Testis (tissue), 2 donors: Measurements from ENCODE around the gene ATP5F1E.

ENCODE experiments used
- POLR2A ChIP-seq: fragments of 450-650 bp; IDR thresholded peaks from one replicate; pipeline ENCODE4 v1.6.1; 2017; ENCODE audit warnings: antibody characterized with exemption, mild to moderate bottlenecking, moderate library complexity
- TF ChIP-seq, protein P1 (sequence below), 3 experiments: fragments of 450-650 bp in 2 of 3; fragments of 200-600 bp in 1 of 3; sonication (generic) in 1 of 3; IDR thresholded peaks; one replicate each; pipeline ENCODE4 v1.5.1; 2016 to 2019; ENCODE audit warnings: antibody characterized with exemption in 3 of 3, mild to moderate bottlenecking in 2 of 3, moderate library complexity in 1 of 3

- TF ChIP-seq, protein P1, sequence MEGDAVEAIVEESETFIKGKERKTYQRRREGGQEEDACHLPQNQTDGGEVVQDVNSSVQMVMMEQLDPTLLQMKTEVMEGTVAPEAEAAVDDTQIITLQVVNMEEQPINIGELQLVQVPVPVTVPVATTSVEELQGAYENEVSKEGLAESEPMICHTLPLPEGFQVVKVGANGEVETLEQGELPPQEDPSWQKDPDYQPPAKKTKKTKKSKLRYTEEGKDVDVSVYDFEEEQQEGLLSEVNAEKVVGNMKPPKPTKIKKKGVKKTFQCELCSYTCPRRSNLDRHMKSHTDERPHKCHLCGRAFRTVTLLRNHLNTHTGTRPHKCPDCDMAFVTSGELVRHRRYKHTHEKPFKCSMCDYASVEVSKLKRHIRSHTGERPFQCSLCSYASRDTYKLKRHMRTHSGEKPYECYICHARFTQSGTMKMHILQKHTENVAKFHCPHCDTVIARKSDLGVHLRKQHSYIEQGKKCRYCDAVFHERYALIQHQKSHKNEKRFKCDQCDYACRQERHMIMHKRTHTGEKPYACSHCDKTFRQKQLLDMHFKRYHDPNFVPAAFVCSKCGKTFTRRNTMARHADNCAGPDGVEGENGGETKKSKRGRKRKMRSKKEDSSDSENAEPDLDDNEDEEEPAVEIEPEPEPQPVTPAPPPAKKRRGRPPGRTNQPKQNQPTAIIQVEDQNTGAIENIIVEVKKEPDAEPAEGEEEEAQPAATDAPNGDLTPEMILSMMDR (IDR thresholded peaks at IDR 0.05) = no peak
- TF ChIP-seq POLR2A = no peak
Measured at GRCh38 chr20:59015411-59015810, 16.7 kb downstream of the ATP5F1E start.
